HFF-Myc (cell line): ENCODE results near the gene DOCK3.

Source experiments
- DNase-seq: peaks from one replicate; pipeline ENCODE4 v3.0.0-alpha.2; 2011; ENCODE audit warnings: low read depth; ENCODE audit errors: extremely low read depth
- H3K4me3 ChIP-seq: replicated peaks from 2 replicates; pipeline ENCODE4 v1.5.1; 2011; ENCODE audit warnings: low read depth, mild to moderate bottlenecking, control low read depth, low read length
- TF ChIP-seq, protein P1 (sequence below): IDR thresholded peaks from 2 replicates; pipeline ENCODE4 v1.5.1; 2012; ENCODE audit warnings: mild to moderate bottlenecking, low read depth, low read length, control low read depth; ENCODE audit errors: missing control alignments

The DOCK3 gene

DNA sequence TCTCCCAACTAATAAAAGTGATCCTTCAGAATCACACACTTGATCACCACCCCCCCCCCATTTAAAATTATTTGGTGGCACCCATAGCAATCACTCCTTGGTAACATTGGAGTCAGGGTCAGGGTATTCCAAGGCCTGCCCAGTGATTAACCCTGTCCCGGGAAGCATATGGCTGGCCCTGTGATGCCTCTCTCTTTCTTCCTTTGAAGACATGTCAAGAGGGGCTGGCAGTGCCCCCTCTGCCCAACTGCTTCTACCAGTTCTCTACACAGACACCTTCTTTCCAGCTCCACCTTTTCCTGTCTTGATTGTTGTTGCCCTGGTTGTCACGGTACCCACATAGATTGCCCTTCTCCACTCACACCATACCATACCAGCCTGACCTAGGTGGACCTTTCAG is 679.4 kb downstream of the DOCK3 start:
- TF ChIP-seq, protein P1, sequence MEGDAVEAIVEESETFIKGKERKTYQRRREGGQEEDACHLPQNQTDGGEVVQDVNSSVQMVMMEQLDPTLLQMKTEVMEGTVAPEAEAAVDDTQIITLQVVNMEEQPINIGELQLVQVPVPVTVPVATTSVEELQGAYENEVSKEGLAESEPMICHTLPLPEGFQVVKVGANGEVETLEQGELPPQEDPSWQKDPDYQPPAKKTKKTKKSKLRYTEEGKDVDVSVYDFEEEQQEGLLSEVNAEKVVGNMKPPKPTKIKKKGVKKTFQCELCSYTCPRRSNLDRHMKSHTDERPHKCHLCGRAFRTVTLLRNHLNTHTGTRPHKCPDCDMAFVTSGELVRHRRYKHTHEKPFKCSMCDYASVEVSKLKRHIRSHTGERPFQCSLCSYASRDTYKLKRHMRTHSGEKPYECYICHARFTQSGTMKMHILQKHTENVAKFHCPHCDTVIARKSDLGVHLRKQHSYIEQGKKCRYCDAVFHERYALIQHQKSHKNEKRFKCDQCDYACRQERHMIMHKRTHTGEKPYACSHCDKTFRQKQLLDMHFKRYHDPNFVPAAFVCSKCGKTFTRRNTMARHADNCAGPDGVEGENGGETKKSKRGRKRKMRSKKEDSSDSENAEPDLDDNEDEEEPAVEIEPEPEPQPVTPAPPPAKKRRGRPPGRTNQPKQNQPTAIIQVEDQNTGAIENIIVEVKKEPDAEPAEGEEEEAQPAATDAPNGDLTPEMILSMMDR, result no peak
- DNase-seq, result no peak
- H3K4me3 ChIP-seq, result no peak overlapping the region

DNA sequence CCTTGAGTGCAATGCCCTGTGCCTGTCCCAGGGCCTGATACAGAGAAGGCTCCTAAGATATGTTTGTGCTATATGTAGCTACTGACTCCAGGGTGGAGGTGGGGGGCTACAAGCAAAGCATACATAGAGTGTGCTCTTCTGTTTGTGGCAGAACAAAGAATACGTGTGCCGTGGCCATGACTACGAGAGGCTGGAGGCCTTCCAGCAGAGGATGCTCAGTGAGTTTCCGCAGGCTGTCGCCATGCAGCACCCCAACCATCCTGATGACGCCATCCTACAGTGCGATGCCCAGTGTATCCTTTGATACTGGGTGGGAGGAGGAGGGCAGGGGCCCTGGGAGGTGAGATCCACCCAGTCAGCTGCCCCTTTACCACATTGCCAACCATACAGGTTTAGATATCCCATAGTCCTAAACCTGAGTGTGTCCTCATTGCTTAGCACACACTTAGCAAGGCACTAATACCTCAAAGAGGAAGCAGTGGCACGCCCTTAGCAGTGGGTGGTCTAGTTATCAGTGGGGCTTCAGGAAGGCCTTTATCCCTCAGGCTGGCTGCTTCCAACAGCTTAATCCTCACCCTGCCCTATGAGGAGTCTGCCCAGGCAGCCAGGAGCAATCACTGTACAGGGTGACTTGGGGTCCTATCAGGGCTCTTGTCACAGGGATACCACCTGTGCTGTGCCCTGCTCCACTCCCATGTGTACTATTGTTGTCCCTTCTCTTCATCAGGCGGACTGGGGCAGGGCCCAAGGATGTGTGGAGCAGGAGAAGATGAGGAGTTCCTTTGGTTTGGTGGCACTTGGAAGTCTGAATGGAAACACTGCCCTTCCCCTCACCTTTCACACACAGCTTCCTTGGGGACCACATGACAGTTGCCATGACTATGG is 680.2 kb downstream of the DOCK3 start:
- no peak overlapping the region for H3K4me3 ChIP-seq
- DNase-seq, result no peak
- TF ChIP-seq, protein P1, result no peak

- no peak for DNase-seq
- no peak overlapping the region for H3K4me3 ChIP-seq
- TF ChIP-seq, protein P1, result no peak
Measured at GRCh38 chr3:51355891-51356578, 681.3 kb downstream of the DOCK3 start.

GRCh38 chr3:51357856-51358255 is 683.1 kb downstream of the DOCK3 start:
- no peak for DNase-seq
- H3K4me3 ChIP-seq, result no peak overlapping the region
- TF ChIP-seq, protein P1, result no peak

DNA sequence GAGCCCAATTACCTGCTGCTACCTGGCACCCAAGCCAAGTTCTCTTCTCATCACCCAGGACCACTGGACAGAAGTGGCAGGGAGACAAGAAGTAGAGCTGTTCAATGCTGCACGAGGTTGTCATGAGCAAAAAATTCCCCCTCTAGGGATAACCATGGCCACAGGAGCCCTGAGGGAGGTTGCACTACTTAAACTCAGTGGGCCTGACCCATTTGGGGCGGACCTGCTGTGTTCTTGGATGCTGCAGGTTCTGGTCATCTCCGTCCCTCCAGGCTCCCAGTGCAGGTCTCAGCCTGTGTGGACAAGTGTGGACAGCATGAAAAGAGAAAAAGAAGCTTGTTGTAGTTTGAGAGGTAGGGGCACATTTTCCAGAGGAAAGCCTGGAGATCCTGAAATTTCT is 684.3 kb downstream of the DOCK3 start:
- DNase-seq, result no peak
- H3K4me3 ChIP-seq, result no peak overlapping the region
- TF ChIP-seq, protein P1, result no peak

- no peak overlapping the region for H3K4me3 ChIP-seq
- DNase-seq, result no peak
- TF ChIP-seq, protein P1, result no peak
Measured at GRCh38 chr3:51360806-51361205, 686.1 kb downstream of the DOCK3 start.
